Esophagus muscularis mucosa (tissue), 2 donors: ENCODE data around the gene SRSF4.

Experiments used
- POLR2A ChIP-seq: fragments of 450-650 bp; IDR thresholded peaks from one replicate; pipeline ENCODE4 v1.6.1; 2017; ENCODE audit warnings: antibody characterized with exemption, moderate library complexity, mild to moderate bottlenecking, low read depth
- POLR2AphosphoS5 ChIP-seq, 2 donors: sonication (generic); formaldehyde crosslinking; IDR thresholded peaks; one replicate each; pipeline ENCODE4 v1.6.1; 2017; ENCODE audit warnings: antibody characterized with exemption in 2 of 2

DNA sequence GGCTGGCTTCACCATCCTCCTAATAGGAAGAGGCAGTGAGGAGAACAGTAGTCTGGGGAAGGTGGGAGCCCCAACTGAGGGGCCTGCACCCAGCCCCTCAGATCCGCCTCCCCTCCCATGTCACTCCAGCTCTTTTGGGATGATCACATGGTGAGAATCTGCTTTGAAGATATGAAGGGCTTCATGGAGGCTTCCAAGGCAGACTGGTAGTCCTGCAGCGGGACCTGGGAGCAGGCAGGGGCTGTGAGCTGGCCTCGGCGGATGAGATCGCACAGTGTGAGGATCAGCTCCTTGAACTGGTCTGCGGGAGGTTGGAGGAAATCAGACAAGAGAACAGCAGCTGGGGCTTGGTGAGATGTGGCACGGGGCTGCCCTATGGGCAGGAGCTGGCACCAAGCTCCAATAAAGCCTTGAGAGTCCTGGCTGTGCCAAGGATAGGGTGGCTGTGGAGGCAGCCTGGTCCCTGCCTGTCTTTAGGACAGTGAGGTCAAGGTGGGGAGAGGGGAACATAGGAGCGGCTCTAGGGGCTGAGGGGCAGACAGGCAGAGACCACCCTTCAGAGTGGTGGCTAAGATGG is 12.3 kb upstream of the SRSF4 start:
- no peak for TF ChIP-seq POLR2AphosphoS5 (IDR thresholded peaks at IDR 0.05)
- no peak for TF ChIP-seq POLR2A
